SK-MEL-5 (cell line): ENCODE results near the gene CELSR3. TPM values are rescaled to one million over a fixed set of nuclear protein-coding genes. Genes with fewer than 3 reads are reported as not detected.
A peak's percentile ranks its signal among the peaks of the same experiment; 100 is the strongest.

Source experiments
- DNase-seq: peaks from one replicate; pipeline ENCODE4 v3.0.0-alpha.2; 2016; ENCODE audit warnings: low read depth, low spot score
- in situ Hi-C: cut with HindIII; loops from 2 replicates; pipeline ENCODE4 v1.10.0; 2016; ENCODE audit warnings: low sequenced_read_pairs, high pct_unique_total_duplicates, low pct_unique_long_range_greater_than_20kb
- total RNA-seq: library from RNA; depleted of rRNA; stranded (reverse); fragments of >200 nt; shearing (Covaris generic); gene quantifications from 2 replicates; pipeline ENCODE4 v1.2.3, GENCODE V29; 2014

The CELSR3 gene
- total RNA-seq, 1 experiment from 2014 or later: 3.2 TPM

DNA sequence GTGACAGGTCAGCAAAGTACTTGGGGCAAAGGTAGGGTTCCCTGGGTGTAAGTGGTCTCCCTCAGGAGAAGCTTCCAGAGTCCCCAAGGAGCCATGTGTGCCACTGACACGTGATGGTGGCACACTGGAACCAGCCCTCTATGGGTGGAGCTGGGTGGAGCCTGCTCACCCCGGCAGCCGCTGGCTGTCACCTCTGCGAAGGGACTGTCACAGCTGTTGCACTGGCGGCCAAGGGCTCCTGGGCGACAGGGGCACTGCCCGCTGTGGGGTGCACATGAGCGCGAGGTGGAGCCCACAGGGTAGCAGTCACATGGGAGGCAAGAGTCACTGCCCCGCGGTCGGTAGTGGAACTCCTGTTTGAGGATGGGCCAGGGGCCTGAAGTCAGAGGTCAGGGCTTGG lies 12.0 kb downstream of the CELSR3 start:
- in situ Hi-C loops: no loop called here
- no peak for DNase-seq

DNA sequence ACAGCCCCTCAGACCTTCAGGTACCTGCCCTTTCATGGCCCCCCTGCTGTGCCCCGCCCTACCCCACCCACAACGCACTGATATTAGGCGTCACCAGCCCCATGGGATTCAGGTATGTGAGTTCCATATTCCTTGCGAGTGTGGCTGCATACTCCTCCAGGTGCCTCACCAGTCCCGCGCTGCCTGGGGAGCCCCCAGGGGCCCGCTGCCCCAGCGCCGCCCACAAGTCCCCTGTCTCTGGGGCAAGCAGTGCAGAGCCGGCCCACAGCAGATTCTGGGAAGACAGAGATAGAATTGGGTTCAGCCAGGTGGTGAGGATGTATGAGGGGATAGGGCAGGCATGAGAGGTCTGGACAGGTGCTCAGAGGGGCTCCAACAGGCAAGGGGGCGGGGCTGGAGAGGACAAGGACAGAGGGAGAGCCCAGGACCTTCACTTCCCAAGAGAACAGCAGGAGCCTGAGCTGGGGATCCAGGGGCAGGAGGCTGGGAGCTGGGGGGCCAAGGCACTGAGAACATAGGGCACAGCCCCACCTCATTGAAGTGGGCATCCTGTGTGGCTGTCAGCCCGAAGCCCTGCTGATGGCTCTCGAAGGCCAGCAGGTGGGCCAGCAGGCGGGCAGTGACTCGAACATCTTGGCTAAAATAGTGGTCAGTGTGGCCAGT lies 14.4 kb downstream of the CELSR3 start:
- no peak for DNase-seq
- in situ Hi-C loops: no loop called here

DNA sequence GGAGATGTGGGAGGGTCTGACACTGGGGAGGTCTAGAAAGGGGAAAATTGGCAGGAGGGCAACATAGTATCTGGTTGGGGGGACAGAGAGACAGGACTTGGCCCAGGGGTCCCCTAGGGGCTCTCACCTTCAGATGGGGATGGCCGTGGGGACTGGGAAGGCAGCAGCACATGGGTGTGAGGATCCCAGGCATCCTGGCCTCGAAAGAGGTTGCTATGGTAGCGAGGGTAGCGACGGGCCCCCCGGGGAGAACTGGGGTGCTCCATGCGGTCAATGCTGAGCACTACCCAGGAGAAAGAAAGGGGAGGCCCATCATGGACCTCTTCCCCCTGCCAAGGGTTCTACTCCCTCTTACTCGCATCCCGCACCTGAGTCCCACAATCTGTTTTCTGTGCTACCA lies 15.0 kb downstream of the CELSR3 start:
- no peak for DNase-seq
- in situ Hi-C loops: no loop called here

DNA sequence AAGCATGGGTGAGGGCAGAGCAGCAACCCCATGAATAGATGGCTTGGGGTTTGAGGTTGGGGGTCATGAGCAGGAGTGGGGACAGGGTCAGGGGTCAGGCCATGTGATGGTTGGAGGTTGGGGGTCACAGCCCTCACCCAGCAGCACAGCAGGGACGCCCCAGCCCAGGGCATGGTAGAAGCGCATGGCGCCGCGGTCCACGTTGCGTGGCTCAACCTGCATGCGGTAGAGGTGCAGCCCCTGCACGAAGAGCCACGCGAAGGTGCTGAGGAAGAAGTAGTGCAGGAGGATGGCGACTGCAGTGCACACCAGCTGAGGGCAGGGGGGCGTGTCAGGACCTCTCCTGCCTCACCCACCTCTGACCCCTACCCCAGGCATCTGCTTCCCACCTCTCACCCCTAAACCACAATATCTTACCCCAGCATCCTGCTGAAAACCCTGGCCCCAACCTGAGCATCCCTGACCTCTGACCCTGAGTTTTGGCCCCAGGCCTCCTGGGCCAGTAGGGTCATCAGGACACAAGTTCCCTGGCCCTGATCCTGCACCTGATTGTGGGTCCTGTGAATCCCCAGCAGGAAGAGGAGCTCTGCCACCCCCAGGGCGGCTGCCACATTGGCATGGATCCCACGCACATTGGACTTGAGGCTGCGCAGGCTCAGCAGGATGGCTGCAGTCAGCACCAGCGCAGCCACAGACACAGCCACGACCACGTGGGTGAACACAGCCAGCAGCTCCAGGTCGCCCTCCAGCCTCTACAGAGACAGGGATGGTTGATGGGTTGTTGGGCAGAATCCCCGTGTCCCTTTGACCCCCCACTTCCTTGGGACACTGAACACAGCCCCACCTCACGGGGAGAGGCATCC lies 17.6 kb downstream of the CELSR3 start:
- DNase-seq: no peak

DNA sequence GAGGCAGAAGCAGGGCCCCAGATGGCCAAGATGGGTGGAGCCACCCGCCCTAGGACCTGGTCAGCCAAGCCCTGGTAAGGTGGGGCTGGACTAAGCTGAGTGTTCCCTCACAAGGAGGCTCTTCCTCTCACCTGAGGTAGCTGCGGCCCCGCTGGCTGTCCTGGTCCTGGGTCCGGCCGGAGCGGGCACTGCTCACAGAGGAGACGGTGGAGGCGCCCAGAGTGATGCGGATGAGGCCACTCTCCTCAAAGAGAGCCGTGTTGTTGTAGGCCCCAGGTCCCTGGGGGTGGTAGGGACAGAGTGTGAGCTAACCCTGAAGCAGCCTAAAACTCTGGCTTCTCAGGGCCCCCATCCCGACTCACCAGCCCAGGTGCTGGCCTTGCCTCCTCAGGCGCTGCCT lies 20.1 kb downstream of the CELSR3 start:
- in situ Hi-C loops: no loop called here
- no peak for DNase-seq

More for the DNA sequence above, 17.6 kb downstream of the CELSR3 start:
- in situ Hi-C loops: no loop called here

DNA sequence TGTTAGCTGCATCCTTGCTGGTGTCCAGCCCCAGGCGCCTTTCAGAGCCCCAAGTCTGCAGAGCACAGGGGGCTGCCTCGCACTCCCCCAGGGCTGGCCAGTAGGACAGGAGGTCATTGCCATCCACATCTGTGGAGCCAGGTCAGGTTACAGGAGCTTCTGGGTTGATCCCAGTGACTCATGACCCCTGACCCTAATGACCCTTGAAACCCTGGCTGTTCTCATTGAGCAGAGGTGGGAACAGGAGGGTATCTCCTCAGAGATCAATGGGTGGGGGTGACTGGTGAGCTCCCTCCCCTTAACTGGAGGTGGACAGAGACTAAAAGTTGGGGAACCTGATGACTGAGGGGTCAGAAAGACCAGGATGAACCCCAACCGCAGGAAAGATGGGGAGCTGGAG lies 21.3 kb downstream of the CELSR3 start:
- no peak for DNase-seq
- in situ Hi-C loops: no loop called here

DNA sequence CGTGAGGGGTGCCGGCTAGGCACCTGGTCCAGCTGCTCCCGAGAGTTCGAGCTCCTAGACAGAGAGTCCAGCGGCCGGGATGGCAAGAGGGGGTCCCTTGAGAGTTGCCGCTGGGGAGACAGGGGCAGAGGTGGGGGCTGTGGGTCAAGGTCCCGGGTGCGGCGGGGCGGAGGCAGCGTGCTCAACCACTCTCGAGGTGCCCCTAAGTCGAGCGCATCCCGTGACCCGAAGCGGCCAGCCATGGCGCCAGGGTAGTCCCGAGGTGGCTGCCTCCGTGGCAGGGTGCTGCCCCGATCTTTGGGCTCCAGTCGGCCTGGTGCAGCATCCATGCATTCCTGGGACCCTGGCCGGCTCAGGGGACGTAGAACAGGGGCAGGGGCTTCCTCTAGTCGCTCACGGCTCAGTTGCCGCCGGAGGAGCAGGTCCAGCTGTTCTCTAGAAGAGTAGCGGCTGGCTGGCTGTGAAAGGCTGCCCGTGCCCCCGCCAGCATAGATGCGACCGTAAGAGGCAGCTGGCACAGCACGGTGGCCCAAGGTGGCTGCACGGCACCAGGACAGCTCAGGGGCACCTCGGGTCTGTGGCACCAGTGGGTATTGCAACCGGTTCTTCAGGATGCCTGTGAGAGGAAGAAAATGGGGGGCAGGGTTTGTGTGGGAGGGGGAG lies 22.6 kb downstream of the CELSR3 start:
- no peak for DNase-seq
- in situ Hi-C loops: no loop called here

DNA sequence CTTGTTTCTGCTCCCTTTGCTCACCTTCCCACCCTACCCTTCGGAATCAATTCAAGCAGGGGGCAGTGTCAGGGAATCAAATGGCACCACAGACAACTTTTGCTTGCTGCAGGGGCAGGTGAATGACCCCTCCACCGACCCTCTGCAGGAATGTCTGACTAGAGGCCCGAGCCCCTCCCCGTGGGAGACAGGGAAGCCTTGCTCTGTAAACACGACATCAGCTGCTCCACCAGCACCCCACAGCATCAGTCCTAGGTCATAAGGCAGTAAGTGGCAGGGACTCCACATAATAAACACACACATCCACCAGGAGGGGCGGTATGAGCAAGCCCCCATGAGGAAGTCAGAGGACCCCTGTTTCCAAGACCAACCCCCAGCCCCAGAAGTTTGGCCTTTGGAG lies 25.4 kb downstream of the CELSR3 start:
- no peak for DNase-seq
- in situ Hi-C loops: no loop called here

DNA sequence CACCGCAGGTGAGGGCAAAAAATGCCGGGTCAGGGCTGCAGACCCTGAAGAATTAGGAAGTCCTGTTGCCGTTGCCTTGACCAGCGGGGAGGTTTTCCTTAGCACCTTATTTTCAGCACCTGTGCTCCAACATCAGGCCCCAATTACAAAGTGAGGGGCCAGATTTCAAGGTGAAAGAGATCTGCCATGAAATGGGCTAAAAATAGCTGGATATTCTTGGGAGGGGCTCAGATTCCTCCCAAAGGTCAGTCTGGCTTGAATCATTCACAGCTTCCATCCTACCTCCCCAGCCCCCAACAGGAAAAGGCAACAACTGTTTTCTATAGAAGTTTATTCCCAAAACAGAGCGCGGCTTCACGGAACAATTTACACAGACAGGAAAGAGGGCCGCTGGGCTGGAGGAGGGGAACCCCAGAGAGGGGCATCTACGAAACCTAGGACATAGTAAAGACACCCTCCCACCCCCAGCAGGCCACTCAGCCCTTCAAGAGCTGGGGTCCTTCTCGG lies 26.5 kb downstream of the CELSR3 start:
- DNase-seq: no peak

DNA sequence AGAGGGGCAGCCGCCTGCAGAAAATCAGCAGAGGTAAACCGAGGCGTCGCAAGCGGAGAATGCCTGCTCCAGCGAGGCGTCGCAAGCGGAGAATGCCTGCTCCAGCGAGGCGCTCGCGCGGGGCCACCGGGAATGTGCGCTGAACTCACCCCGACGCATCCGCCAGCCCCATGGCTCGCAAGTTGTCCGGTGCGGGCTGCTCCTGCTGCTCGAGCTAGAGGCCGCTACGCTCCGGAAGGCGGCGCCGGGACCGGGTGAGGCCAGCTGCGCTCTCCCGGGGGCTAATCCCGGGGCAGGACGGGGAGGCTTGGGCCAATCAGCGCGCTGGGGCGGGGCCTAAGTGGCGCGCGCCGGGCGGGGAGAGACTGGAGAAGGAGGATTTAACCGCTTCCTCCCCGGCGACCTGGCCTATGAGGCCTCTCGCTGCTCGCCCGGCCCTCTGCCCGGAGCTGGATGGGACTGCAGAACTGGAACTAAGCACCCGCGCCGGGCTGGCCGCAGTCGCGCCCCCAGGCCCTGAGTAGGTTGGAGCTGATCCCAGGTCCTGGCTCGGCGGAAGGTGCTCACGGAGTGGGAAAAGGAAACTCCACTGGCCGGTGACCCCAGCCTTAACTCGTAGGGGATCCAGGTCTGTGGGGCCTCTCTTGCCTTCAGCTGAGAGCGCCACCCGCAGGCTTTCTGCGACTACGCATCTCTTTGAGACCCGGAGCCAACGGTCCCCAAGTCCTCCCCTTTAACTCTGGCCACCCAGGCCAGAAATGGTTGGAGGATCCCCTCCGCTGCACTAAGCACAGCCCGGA lies 27.3 kb downstream of the CELSR3 start, which contains the start of gene SLC26A6:
TSS of gene SLC26A6 (minus strand) at position 240 of the 800 bp plus-strand sequence. CDS start at position 172, 68 bp downstream.
- in situ Hi-C loops: no loop called here
- DNase-seq: peak; percentile 96

More for the DNA sequence above, 26.5 kb downstream of the CELSR3 start:
- in situ Hi-C loops: no loop called here

DNA sequence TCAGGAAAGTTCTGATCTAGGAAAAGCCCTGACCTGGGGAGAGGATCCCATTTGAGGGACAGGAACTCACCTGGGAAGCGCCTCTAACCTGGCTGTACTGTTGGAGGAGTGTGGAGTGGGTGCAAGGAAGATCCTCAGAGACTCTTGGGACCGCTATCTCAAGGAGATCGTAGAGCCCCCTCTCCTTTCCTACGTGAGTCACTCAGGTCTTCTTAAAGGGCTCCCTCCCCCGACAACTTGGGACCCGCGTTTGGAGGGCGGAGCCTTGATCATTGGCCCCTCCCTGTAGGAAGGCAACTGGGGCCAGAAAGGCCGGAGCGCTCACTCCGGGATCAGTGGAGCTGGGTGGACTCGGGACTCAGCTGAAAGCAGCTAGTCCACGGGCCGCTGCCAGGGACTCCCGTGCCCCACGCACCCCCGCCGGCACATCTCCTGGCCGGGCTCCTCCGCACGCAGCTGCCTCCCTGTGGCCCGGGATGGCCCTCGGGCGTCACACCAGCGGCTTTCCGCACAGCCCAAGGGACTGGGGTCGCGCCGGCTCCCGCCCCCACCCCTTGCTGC lies 27.9 kb downstream of the CELSR3 start:
- in situ Hi-C loops: no loop called here
- peak; percentile 60 for DNase-seq

DNA sequence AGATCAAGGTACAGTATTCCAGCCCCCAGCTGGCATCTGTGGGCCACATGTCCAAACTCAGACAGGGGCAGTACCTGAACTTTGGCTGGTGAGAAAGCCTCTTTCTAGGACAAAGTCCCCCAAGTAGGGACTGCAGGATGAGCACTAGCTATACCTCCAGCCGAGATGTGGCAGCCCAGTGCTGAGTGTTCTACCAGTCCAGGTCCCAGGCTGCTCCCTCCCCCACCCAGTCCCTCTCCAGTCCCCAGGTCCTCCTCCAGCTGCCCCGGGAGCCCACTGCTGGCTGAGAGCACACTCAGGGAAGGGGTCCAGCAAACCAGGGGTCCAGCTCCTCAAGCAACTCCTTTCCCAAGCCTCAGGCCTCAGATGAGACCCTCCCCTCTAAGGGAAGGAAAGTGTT lies 28.9 kb downstream of the CELSR3 start:
- DNase-seq: no peak
- in situ Hi-C loops: no loop called here

DNA sequence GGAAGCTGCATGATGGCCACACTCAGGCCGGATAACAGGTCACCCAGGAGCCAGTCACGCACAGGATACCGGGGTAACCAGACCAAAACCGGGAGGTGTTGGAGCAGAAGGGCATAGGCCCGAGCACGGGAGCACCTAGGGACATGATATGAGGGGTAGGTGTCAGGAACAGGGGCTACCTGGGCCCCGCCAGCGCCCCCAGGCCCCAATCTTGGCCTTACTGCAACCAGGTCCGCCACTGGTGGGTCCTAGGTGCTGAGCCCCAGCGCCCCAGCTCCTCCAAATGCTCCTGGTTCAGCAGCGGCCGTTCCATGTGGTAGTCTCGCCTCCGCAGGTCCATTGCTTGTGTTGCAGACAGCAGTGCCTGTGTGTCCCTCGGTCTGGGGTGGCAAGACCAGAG lies 29.4 kb downstream of the CELSR3 start:
- no peak for DNase-seq
- in situ Hi-C loops: no loop called here

DNA sequence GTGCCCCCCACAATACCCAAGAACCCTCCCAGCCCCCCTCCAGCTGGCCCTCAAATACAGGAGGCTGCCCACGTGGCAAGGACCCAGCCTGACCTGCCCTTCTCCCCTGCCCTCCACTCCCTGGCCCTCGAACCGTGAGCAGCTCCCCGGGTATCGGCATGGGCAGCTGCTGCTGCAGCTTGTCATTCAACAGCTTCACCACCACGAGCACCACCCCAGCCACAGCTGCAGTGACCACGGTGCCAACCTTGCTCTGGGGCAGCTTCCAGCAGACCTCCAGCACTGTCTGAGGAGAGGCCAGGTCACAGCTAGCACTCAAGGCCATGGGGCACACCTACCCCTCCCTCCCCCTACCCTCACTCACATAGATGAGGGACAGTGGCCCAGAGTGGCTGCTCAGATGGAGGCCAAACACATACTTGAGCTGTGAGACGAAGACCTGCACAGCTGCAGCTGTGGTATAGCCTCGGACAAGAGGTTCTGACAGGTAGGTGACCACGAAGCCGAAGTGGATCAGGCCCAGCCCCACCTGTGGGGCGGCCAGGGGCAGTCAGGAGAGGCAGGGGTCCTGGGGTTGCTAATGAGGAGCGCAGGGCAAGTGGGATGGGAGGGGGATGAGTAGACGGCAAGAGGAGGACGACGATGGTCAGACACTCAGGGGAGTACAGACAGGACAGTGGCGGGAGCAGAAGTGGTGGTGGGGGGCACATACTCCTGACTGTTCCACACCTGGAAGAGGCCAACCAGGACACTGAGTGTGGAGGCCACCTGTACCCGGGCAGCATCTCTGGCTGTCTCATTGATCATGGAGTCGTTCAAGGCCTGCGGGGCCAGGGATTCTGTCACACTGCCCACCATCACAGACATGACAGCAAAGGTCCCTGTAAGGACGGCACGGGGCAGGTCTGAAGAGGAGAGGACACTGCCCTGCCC lies 30.9 kb downstream of the CELSR3 start:
- in situ Hi-C loops: no loop called here

DNA sequence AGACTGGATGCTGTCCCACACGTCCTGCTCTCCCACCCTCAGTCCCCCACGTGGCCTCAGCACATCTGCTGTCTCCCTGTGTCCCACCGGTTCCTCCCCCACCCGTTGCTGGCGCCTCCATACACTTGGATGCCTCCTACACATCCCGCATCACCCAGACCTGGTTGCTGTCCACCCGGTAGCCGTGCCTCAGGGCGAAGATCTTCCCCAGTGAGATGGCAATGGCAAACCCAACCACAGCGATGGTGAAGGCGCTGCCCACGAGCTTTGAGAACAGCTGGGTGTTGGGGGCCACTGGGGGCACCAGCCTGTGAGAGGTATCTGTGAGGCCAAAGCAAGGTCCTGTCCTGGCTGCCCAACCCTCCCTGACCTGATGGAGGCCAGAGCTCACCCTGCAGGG lies 31.9 kb downstream of the CELSR3 start:
- DNase-seq: no peak

More for the DNA sequence above, 30.9 kb downstream of the CELSR3 start:
- no peak for DNase-seq

DNA sequence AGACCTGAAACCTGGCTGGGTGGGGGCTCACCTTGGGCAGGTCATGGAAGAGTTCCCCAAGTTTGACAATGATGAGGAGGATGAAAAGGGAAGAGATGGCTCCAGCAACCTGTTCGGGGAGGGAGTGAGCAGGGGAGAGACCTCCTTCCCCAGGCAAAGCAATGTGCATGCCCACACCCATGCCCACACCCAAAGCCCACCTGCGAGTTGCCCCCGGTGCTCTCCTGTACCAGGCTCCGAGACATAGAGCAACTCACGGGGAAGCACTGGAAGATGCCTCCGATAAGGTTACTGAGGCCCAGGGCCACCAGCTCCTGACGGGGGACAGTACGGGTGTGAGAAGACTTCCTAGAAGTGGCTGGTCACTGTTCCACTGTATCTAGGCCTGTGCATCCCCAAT lies 32.3 kb downstream of the CELSR3 start:
- in situ Hi-C loops: no loop called here
- no peak for DNase-seq

More for the DNA sequence above, 31.9 kb downstream of the CELSR3 start:
- in situ Hi-C loops: no loop called here
